Camera-type eye (tissue), 1 donor: Measurements from ENCODE around the gene UVRAG. TPM values are rescaled to one million over a fixed set of nuclear protein-coding genes. Genes with fewer than 3 reads are reported as not detected.

Source experiments
- total RNA-seq: library from RNA; depleted of rRNA; stranded (reverse); fragments of >200 nt; gene quantifications from one replicate; pipeline ENCODE4 v1.2.3, GENCODE V29; 2014

The UVRAG gene
- total RNA-seq = 49.5 TPM

GRCh38 chr11:75814677-75815344, at the start of gene UVRAG:
TSS of gene UVRAG (plus strand) at chr11:75815210. CDS start at chr11:75815408, 198 bp downstream.

GRCh38 chr11:75768112-75768908, 46.7 kb upstream of the UVRAG start, which contains the start of gene DGAT2:
TSS of gene DGAT2 (plus strand) at chr11:75768778. CDS start at chr11:75768992, 214 bp downstream.

Other genes starting within 250 kb of the UVRAG start
- gene MAP6, start 146.2 kb upstream of the UVRAG start, total RNA-seq = 57.5 TPM
- gene MOGAT2, start 97.4 kb upstream of the UVRAG start, total RNA-seq = not detected
- 5.2 TPM for gene DGAT2, start 46.4 kb upstream of the UVRAG start, total RNA-seq